ENCODE measurements around the gene KCTD5.

- TF ChIP-seq CTCF (conservative IDR thresholded peaks at IDR 0.05), result no peak
- TF ChIP-seq EZH2 (IDR thresholded peaks at IDR 0.05; ENCODE audit: low read depth), result no peak
Measured at GRCh38 chr16:2698965-2699750, 16.8 kb downstream of the KCTD5 start.

All from PC-9 (cell line).